ENCODE measurements around the gene ARID1B. TPM values are rescaled to one million over a fixed set of nuclear protein-coding genes. Genes with fewer than 3 reads are reported as not detected.

The ARID1B gene
- total RNA-seq, 2 donors from 2014 or later: 62.9 to 71.6 TPM

DNA sequence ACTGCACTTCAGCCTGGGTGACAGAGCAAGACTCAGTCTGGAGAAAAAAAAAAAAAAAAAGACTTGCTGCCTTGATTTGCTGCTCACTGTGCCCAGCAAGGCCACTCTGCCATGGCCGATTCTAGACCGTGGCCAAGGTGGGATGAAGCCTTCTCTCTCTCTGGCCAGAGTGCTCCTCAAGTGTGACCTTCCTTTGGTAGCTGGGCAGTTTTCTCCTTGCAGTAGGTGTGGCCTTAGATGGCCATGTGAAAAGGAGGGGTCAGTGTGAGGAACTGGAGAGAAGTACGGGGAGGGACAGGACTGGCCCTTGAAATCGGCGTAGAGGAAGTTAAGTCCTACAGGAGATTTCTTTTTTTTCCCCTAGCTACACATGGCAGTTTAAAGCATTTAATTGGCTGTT, 272.0 kb downstream of the ARID1B start:
- H3K27ac Mint-ChIP-seq: no peak overlapping the region
- DNase-seq (no peak), ATAC-seq (replicated peaks in 1 of 2) (no peak)
- H3K4me1 Mint-ChIP-seq (ENCODE audit: low read depth): peaks cover 11% of the 10 kb centered on the region
- no peaks in the 10 kb centered on the region for H3K9me3 Mint-ChIP-seq
- no peaks in the 10 kb centered on the region for H3K27me3 Mint-ChIP-seq (ENCODE audit: low read depth)
- H3K4me3 Mint-ChIP-seq: no peak overlapping the region
- no peaks in the 10 kb centered on the region for H3K36me3 Mint-ChIP-seq (ENCODE audit: insufficient read depth in 2 of 2)

GRCh38 chr6:157050537-157051265, 273.5 kb downstream of the ARID1B start:
- ATAC-seq (replicated peaks in 1 of 2) (no peak), DNase-seq (no peak)
- no peak overlapping the region for H3K4me3 Mint-ChIP-seq
- H3K27ac Mint-ChIP-seq: peak overlapping the region; percentile 16
- H3K4me1 Mint-ChIP-seq (ENCODE audit: low read depth): peaks cover 22% of the 10 kb centered on the region
- no peaks in the 10 kb centered on the region for H3K9me3 Mint-ChIP-seq
- H3K27me3 Mint-ChIP-seq (ENCODE audit: low read depth): no peaks in the 10 kb centered on the region
- H3K36me3 Mint-ChIP-seq (ENCODE audit: insufficient read depth in 2 of 2): no peaks in the 10 kb centered on the region

- H3K4me3 Mint-ChIP-seq: peak overlapping the region; percentile 69 to 76
- no peaks in the 10 kb centered on the region for H3K27me3 Mint-ChIP-seq (ENCODE audit: low read depth)
- no peaks in the 10 kb centered on the region for H3K9me3 Mint-ChIP-seq
- peak; percentile 30 to 56 for DNase-seq
- peak; percentile 88 to 89 for ATAC-seq (replicated peaks in 1 of 2)
- no peaks in the 10 kb centered on the region for H3K36me3 Mint-ChIP-seq (ENCODE audit: insufficient read depth in 2 of 2)
- peak overlapping the region; percentile 85 for H3K27ac Mint-ChIP-seq
- H3K4me1 Mint-ChIP-seq (ENCODE audit: low read depth): peaks cover 35% of the 10 kb centered on the region
Measured at GRCh38 chr6:157054531-157054979, 277.4 kb downstream of the ARID1B start.

- H3K4me3 Mint-ChIP-seq: peak overlapping the region; percentile 64 to 73
Measured at GRCh38 chr6:157055863-157056262, 278.7 kb downstream of the ARID1B start.

GRCh38 chr6:157056275-157056674, 279.1 kb downstream of the ARID1B start:
- peak; percentile 67 to 74 for ATAC-seq (replicated peaks in 1 of 2)
- Mint-ChIP-seq H3K27ac (peak overlapping the region; percentile 92), H3K9me3 (no peaks in the 10 kb centered on the region), H3K4me3 (peak overlapping the region; percentile 64 to 73), H3K36me3 (ENCODE audit: insufficient read depth in 2 of 2) (no peaks in the 10 kb centered on the region), H3K27me3 (ENCODE audit: low read depth) (no peaks in the 10 kb centered on the region), H3K4me1 (ENCODE audit: low read depth) (peaks cover 35% of the 10 kb centered on the region)
- peak; percentile 39 to 49 for DNase-seq

More at GRCh38 chr6:157055863-157056262, 278.7 kb downstream of the ARID1B start:
- no peak for DNase-seq
- no peaks in the 10 kb centered on the region for H3K36me3 Mint-ChIP-seq (ENCODE audit: insufficient read depth in 2 of 2)
- H3K27ac Mint-ChIP-seq: peak overlapping the region; percentile 92
- H3K9me3 Mint-ChIP-seq: no peaks in the 10 kb centered on the region
- H3K4me1 Mint-ChIP-seq (ENCODE audit: low read depth): peaks cover 35% of the 10 kb centered on the region
- H3K27me3 Mint-ChIP-seq (ENCODE audit: low read depth): no peaks in the 10 kb centered on the region
- no peak for ATAC-seq (replicated peaks in 1 of 2)

DNA sequence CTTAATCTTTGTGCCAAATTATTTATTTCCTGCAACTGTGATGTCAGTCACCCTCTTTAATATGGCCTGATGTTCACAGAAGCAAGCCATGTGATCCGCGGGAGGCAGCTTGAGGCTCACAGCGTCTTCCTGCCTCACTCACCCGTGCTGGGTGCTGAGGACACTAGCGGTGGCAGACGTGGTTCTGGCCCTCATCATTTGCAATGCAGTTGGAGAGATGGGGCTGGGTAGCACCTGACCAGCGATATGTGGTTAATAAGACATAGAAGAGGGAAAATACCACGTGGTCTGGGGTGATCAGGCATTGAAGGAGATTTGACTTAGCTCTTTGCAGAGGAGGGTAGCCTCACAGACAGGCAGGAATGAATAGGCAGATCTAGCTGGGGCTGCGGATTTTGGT, 281.4 kb downstream of the ARID1B start:
- Mint-ChIP-seq H3K27ac (peak overlapping the region; percentile 11), H3K4me1 (ENCODE audit: low read depth) (peaks cover 39% of the 10 kb centered on the region), H3K4me3 (no peak overlapping the region), H3K27me3 (ENCODE audit: low read depth) (no peaks in the 10 kb centered on the region), H3K36me3 (ENCODE audit: insufficient read depth in 2 of 2) (no peaks in the 10 kb centered on the region), H3K9me3 (no peaks in the 10 kb centered on the region)
- ATAC-seq (replicated peaks in 1 of 2) (no peak), DNase-seq (no peak)

GRCh38 chr6:157059781-157060180, 282.6 kb downstream of the ARID1B start:
- Mint-ChIP-seq H3K4me3 (no peak overlapping the region), H3K36me3 (ENCODE audit: insufficient read depth in 2 of 2) (no peaks in the 10 kb centered on the region), H3K27me3 (ENCODE audit: low read depth) (no peaks in the 10 kb centered on the region), H3K4me1 (ENCODE audit: low read depth) (peaks cover 41% of the 10 kb centered on the region), H3K27ac (no peak overlapping the region), H3K9me3 (no peaks in the 10 kb centered on the region)
- DNase-seq (no peak), ATAC-seq (replicated peaks in 1 of 2) (no peak)

DNA sequence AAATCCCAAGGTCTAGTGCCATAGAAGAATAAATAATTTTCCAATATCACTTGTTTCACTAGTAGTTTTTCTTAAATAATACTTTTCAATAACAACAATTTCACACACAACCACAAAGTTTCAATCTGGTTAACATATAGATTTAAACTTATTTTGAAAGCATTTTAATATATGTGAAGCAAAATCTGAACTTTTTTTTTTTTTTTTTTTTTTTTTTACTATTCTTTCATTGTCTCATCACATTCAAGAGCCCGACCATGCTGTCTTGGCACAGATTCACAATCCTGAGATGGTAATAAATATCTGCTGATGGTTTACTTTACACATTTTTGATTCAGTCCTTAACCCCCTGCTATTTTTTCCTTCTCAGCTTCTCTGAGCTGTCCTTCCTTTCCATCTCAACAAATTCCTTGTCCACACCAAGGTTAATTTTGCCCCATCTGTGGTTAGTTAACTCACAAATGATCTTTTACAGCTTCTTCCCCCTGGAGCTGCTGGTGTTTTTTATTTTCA, 283.3 kb downstream of the ARID1B start:
- DNase-seq: no peak
- Mint-ChIP-seq H3K4me1 (ENCODE audit: low read depth) (peaks cover 35% of the 10 kb centered on the region), H3K9me3 (no peaks in the 10 kb centered on the region), H3K27ac (no peak overlapping the region), H3K27me3 (ENCODE audit: low read depth) (no peaks in the 10 kb centered on the region), H3K36me3 (ENCODE audit: insufficient read depth in 2 of 2) (no peaks in the 10 kb centered on the region), H3K4me3 (no peak overlapping the region)
- ATAC-seq (replicated peaks in 1 of 2): no peak

DNA sequence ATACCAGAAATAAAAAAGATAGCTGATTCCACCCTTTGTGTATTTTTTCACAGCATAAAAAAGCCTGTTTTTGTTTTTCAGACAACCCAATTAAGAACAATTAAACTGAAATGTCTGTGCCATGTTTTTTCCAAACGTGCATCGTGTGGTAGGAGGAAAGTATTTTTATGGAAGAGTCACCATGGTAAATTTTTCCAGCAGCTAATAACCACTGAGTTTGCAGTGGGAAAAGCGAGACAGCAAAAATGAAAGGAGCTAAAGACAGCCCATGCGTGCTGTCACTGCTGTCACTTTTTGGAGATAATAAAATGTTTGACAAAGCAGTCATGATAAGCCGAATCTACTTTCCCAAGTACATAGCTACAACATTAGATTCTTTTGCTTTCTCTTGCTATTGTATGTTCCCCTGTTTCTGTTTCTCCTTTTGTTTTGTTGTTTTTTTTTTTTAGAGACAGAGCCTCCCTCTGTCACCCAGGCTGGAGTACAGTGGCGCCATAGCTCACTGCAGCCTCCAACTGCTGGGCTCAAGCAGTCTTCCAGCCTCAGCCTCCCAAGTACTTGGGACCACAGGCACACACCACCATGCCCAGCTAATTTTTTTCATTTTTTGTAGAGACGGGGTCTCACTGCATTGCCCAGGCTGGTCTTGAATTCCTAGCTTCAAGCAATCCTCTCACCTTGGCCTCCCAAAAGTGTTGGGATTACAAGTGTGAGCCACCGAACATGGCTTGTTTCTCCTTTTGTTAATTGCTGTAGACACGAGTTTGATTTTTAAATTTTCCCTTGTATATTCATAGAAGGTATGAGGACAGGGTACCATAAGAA, 284.8 kb downstream of the ARID1B start:
- Mint-ChIP-seq H3K9me3 (no peaks in the 10 kb centered on the region), H3K27me3 (ENCODE audit: low read depth) (no peaks in the 10 kb centered on the region), H3K36me3 (ENCODE audit: insufficient read depth in 2 of 2) (no peaks in the 10 kb centered on the region), H3K27ac (no peak overlapping the region), H3K4me1 (ENCODE audit: low read depth) (peaks cover 33% of the 10 kb centered on the region), H3K4me3 (no peak overlapping the region)
- no peak for ATAC-seq (replicated peaks in 1 of 2)
- DNase-seq: no peak

- H3K36me3 Mint-ChIP-seq (ENCODE audit: insufficient read depth in 2 of 2): no peaks in the 10 kb centered on the region
- ATAC-seq (replicated peaks in 1 of 2) (peak; percentile 87 to 89), DNase-seq (no peak)
- H3K4me3 Mint-ChIP-seq: peak overlapping the region in 1 of 2 donors; percentile 59
- peaks cover 47% of the 10 kb centered on the region for H3K4me1 Mint-ChIP-seq (ENCODE audit: low read depth)
- H3K27ac Mint-ChIP-seq: peak overlapping the region; percentile 90
- H3K9me3 Mint-ChIP-seq: no peaks in the 10 kb centered on the region
- no peaks in the 10 kb centered on the region for H3K27me3 Mint-ChIP-seq (ENCODE audit: low read depth)
Measured at GRCh38 chr6:157063176-157063905, 286.2 kb downstream of the ARID1B start.

- no peak overlapping the region for H3K4me3 Mint-ChIP-seq
- H3K27me3 Mint-ChIP-seq (ENCODE audit: low read depth): no peaks in the 10 kb centered on the region
- DNase-seq (no peak), ATAC-seq (replicated peaks in 1 of 2) (no peak)
- H3K36me3 Mint-ChIP-seq (ENCODE audit: insufficient read depth in 2 of 2): no peaks in the 10 kb centered on the region
- H3K4me1 Mint-ChIP-seq (ENCODE audit: low read depth): peaks cover 53% of the 10 kb centered on the region
- H3K9me3 Mint-ChIP-seq: no peaks in the 10 kb centered on the region
- H3K27ac Mint-ChIP-seq: peak overlapping the region; percentile 90
Measured at GRCh38 chr6:157063923-157064322, 286.7 kb downstream of the ARID1B start.

- no peak overlapping the region for H3K4me3 Mint-ChIP-seq
- no peaks in the 10 kb centered on the region for H3K9me3 Mint-ChIP-seq
- DNase-seq (no peak), ATAC-seq (replicated peaks in 1 of 2) (no peak)
- H3K27ac Mint-ChIP-seq: no peak overlapping the region
- no peaks in the 10 kb centered on the region for H3K36me3 Mint-ChIP-seq (ENCODE audit: insufficient read depth in 2 of 2)
- H3K4me1 Mint-ChIP-seq (ENCODE audit: low read depth): peaks cover 58% of the 10 kb centered on the region
- H3K27me3 Mint-ChIP-seq (ENCODE audit: low read depth): no peaks in the 10 kb centered on the region
Measured at GRCh38 chr6:157064502-157064901, 287.3 kb downstream of the ARID1B start.

DNA sequence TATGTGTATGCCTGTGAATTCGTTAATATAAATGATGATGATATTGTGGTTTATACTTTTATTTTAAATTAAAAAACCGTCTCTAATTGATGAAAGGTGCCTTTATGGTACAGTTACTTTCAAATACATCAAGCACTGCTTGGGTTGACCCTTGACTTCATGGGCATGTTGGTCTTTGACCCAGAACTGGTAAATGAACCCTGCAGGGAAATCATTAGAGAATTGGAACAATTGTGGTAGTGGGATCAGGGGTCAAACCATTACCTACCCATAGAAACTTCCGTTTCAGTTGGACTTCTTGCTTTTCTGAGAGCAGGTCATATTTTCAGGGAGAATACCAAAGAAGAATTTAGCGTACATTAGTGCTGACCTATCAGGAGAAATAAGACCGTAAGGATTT, 288.2 kb downstream of the ARID1B start:
- Mint-ChIP-seq H3K27ac (no peak overlapping the region), H3K4me1 (ENCODE audit: low read depth) (peaks cover 67% of the 10 kb centered on the region), H3K27me3 (ENCODE audit: low read depth) (no peaks in the 10 kb centered on the region), H3K36me3 (ENCODE audit: insufficient read depth in 2 of 2) (no peaks in the 10 kb centered on the region), H3K4me3 (no peak overlapping the region), H3K9me3 (no peaks in the 10 kb centered on the region)
- DNase-seq: no peak
- ATAC-seq (replicated peaks in 1 of 2): no peak
